ENCODE measurements around the gene FZD7. TPM values are rescaled to one million over a fixed set of nuclear protein-coding genes. Genes with fewer than 3 reads are reported as not detected.

Gene FZD7
- total and polyA plus RNA-seq, 9 of the 15 experiments (the other 6 are each of a cell fraction or from before 2014, with no cell fraction given) = 0.11 to 2.4 (median 0.69) TPM

DNA sequence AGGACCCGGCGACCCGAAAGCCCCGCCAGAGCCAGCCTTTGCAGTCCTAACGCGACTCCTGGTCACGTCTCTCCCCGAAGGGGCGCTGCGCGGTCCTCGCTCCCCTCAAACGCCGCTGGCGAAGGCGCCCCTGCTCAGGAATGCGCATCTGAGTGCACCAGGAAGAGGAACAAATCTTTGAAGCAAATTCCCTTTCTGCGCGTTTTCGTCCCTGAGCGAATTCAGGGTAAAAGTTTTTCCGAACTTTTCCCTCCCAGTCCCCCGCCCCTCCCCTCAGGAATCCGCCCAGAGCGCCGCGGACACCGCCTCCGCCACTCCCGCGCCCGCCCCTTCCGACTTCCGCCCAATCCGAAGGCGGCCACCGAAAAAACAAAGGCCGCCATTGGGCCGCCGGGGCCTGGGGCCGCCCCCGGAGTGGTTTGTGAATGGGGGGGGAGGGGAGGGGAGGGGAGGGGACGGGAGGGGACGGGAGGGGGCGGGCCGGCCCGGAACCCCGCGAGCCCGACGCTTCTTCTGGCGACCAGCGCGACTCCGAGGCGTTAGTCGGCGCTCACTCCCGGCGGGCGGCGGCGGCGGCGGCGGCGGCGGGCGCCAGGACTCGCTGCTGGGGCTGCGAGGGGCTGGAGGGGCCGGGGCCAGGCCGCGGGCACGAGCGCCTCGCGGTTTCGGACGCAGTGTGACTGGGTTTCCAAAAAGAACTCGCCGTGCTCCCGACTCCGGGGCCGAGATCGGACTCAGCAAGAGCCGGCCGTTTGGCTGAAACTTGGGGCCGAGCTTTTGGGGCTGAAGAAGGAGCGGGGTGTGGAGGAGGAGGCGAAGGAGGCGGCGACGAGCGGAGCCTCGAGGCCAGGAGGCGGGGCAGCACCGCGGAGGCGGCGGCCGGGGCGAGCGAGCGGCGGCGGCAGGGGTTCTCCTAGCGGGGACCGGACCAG, at the start of gene FZD7 (continued):
- TF ChIP-seq, protein P1, sequence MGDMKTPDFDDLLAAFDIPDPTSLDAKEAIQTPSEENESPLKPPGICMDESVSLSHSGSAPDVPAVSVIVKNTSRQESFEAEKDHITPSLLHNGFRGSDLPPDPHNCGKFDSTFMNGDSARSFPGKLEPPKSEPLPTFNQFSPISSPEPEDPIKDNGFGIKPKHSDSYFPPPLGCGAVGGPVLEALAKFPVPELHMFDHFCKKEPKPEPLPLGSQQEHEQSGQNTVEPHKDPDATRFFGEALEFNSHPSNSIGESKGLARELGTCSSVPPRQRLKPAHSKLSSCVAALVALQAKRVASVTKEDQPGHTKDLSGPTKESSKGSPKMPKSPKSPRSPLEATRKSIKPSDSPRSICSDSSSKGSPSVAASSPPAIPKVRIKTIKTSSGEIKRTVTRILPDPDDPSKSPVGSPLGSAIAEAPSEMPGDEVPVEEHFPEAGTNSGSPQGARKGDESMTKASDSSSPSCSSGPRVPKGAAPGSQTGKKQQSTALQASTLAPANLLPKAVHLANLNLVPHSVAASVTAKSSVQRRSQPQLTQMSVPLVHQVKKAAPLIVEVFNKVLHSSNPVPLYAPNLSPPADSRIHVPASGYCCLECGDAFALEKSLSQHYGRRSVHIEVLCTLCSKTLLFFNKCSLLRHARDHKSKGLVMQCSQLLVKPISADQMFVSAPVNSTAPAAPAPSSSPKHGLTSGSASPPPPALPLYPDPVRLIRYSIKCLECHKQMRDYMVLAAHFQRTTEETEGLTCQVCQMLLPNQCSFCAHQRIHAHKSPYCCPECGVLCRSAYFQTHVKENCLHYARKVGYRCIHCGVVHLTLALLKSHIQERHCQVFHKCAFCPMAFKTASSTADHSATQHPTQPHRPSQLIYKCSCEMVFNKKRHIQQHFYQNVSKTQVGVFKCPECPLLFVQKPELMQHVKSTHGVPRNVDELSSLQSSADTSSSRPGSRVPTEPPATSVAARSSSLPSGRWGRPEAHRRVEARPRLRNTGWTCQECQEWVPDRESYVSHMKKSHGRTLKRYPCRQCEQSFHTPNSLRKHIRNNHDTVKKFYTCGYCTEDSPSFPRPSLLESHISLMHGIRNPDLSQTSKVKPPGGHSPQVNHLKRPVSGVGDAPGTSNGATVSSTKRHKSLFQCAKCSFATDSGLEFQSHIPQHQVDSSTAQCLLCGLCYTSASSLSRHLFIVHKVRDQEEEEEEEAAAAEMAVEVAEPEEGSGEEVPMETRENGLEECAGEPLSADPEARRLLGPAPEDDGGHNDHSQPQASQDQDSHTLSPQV (IDR thresholded peaks at IDR 0.05) = no peak
- TF ChIP-seq KLF10 (CRISPR knock-in tag; IDR thresholded peaks at IDR 0.05) (no peak), BRF1 (IDR thresholded peaks at IDR 0.05; ENCODE audit: borderline replicate concordance, extremely low read depth, insufficient read length) (no peak), NRF1 (conservative IDR thresholded peaks at IDR 0.05 in 1 of 2, IDR thresholded peaks at IDR 0.05 in 1 of 2) (peak in 1 of 2 experiments; percentile 14; a peak in 1 of 4 replicates), TARDBP (IDR thresholded peaks at IDR 0.05) (no peak), NFIC (IDR thresholded peaks at IDR 0.05) (peak; percentile 53), EWSR1 (IDR thresholded peaks at IDR 0.05; ENCODE audit: borderline replicate concordance, low read depth, partially characterized antibody) (no peak), PHTF2 (CRISPR knock-in tag; IDR thresholded peaks at IDR 0.05) (no peak), SREBF2 (CRISPR knock-in tag; IDR thresholded peaks at IDR 0.05) (no peak), THRAP3 (IDR thresholded peaks at IDR 0.05; ENCODE audit: borderline replicate concordance) (no peak), CXXC5 (CRISPR knock-in tag; IDR thresholded peaks at IDR 0.05) (peak; percentile 66)
- TF ChIP-seq, protein P2, sequence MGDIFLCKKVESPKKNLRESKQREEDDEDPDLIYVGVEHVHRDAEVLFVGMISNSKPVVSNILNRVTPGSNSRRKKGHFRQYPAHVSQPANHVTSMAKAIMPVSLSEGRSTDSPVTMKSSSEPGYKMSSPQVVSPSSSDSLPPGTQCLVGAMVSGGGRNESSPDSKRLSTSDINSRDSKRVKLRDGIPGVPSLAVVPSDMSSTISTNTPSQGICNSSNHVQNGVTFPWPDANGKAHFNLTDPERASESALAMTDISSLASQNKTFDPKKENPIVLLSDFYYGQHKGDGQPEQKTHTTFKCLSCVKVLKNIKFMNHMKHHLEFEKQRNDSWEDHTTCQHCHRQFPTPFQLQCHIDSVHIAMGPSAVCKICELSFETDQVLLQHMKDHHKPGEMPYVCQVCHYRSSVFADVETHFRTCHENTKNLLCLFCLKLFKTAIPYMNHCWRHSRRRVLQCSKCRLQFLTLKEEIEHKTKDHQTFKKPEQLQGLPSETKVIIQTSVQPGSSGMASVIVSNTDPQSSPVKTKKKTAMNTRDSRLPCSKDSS (IDR thresholded peaks at IDR 0.05; ENCODE audit: low read depth, partially characterized antibody) = no peak
- TF ChIP-seq, protein P3, sequence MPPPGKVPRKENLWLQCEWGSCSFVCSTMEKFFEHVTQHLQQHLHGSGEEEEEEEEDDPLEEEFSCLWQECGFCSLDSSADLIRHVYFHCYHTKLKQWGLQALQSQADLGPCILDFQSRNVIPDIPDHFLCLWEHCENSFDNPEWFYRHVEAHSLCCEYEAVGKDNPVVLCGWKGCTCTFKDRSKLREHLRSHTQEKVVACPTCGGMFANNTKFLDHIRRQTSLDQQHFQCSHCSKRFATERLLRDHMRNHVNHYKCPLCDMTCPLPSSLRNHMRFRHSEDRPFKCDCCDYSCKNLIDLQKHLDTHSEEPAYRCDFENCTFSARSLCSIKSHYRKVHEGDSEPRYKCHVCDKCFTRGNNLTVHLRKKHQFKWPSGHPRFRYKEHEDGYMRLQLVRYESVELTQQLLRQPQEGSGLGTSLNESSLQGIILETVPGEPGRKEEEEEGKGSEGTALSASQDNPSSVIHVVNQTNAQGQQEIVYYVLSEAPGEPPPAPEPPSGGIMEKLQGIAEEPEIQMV (tag; conservative IDR thresholded peaks at IDR 0.05; ENCODE audit: low read depth) = no peak
- TF ChIP-seq, protein P4, sequence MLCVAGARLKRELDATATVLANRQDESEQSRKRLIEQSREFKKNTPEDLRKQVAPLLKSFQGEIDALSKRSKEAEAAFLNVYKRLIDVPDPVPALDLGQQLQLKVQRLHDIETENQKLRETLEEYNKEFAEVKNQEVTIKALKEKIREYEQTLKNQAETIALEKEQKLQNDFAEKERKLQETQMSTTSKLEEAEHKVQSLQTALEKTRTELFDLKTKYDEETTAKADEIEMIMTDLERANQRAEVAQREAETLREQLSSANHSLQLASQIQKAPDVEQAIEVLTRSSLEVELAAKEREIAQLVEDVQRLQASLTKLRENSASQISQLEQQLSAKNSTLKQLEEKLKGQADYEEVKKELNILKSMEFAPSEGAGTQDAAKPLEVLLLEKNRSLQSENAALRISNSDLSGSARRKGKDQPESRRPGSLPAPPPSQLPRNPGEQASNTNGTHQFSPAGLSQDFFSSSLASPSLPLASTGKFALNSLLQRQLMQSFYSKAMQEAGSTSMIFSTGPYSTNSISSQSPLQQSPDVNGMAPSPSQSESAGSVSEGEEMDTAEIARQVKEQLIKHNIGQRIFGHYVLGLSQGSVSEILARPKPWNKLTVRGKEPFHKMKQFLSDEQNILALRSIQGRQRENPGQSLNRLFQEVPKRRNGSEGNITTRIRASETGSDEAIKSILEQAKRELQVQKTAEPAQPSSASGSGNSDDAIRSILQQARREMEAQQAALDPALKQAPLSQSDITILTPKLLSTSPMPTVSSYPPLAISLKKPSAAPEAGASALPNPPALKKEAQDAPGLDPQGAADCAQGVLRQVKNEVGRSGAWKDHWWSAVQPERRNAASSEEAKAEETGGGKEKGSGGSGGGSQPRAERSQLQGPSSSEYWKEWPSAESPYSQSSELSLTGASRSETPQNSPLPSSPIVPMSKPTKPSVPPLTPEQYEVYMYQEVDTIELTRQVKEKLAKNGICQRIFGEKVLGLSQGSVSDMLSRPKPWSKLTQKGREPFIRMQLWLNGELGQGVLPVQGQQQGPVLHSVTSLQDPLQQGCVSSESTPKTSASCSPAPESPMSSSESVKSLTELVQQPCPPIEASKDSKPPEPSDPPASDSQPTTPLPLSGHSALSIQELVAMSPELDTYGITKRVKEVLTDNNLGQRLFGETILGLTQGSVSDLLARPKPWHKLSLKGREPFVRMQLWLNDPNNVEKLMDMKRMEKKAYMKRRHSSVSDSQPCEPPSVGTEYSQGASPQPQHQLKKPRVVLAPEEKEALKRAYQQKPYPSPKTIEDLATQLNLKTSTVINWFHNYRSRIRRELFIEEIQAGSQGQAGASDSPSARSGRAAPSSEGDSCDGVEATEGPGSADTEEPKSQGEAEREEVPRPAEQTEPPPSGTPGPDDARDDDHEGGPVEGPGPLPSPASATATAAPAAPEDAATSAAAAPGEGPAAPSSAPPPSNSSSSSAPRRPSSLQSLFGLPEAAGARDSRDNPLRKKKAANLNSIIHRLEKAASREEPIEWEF (CRISPR knock-in tag; IDR thresholded peaks at IDR 0.05) = no peak

All from K562 (cell line).